Panc1 (cell line): ENCODE data around the gene MDH1.

Experiments
- POLR2AphosphoS5 ChIP-seq: IDR thresholded peaks from 2 replicates; pipeline ENCODE4 v1.6.1; 2012; ENCODE audit warnings: mild to moderate bottlenecking, low read depth, low read length, moderate library complexity
- SIN3A ChIP-seq: IDR thresholded peaks from 2 replicates; pipeline ENCODE4 v1.6.1; 2012; ENCODE audit warnings: low read depth, mild to moderate bottlenecking, low read length, moderate library complexity, borderline replicate concordance; ENCODE audit not compliant: insufficient read depth
- TCF7L2 ChIP-seq: IDR thresholded peaks from 2 replicates; pipeline ENCODE4 v1.6.1; 2011; ENCODE audit warnings: mild to moderate bottlenecking, low read depth, low read length, inconsistent platforms
- TF ChIP-seq, protein P1 (sequence below): fragments of 450-650 bp; IDR thresholded peaks from 2 replicates; pipeline ENCODE4 v1.5.1; 2017; ENCODE audit warnings: mild to moderate bottlenecking
- TF ChIP-seq, protein P2 (sequence below), 2 experiments: IDR thresholded peaks; 2 replicates each; pipeline ENCODE4 v1.6.1; 2011 to 2012; ENCODE audit warnings: low read depth in 2 of 2, control low read depth in 1 of 2, low read length in 1 of 2, mild to moderate bottlenecking in 1 of 2, moderate library complexity in 1 of 2; ENCODE audit not compliant: insufficient read depth in 1 of 2

DNA sequence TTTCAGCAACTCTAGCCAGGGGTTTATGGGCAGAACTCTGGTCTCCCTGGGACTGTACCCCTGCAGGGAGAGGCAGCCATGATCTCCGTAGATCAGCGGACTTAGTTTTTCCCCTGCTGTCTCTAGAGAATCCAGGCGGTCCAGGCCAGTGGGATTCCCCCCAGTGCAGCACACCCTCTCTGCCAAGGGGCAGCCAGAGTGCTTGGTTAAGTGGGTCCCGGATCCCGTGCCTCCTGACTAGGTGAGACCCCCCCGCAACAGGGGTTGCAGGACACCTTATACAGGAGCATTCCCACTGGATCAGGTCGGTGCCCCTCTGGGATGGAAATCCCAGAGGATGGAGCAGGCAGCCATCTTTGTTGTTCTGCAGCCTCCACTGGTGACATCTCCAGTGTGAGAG, 33.5 kb upstream of the MDH1 start:
- TF ChIP-seq, protein P1, sequence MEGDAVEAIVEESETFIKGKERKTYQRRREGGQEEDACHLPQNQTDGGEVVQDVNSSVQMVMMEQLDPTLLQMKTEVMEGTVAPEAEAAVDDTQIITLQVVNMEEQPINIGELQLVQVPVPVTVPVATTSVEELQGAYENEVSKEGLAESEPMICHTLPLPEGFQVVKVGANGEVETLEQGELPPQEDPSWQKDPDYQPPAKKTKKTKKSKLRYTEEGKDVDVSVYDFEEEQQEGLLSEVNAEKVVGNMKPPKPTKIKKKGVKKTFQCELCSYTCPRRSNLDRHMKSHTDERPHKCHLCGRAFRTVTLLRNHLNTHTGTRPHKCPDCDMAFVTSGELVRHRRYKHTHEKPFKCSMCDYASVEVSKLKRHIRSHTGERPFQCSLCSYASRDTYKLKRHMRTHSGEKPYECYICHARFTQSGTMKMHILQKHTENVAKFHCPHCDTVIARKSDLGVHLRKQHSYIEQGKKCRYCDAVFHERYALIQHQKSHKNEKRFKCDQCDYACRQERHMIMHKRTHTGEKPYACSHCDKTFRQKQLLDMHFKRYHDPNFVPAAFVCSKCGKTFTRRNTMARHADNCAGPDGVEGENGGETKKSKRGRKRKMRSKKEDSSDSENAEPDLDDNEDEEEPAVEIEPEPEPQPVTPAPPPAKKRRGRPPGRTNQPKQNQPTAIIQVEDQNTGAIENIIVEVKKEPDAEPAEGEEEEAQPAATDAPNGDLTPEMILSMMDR: no peak
- TF ChIP-seq POLR2AphosphoS5: no peak
- TF ChIP-seq, protein P2, sequence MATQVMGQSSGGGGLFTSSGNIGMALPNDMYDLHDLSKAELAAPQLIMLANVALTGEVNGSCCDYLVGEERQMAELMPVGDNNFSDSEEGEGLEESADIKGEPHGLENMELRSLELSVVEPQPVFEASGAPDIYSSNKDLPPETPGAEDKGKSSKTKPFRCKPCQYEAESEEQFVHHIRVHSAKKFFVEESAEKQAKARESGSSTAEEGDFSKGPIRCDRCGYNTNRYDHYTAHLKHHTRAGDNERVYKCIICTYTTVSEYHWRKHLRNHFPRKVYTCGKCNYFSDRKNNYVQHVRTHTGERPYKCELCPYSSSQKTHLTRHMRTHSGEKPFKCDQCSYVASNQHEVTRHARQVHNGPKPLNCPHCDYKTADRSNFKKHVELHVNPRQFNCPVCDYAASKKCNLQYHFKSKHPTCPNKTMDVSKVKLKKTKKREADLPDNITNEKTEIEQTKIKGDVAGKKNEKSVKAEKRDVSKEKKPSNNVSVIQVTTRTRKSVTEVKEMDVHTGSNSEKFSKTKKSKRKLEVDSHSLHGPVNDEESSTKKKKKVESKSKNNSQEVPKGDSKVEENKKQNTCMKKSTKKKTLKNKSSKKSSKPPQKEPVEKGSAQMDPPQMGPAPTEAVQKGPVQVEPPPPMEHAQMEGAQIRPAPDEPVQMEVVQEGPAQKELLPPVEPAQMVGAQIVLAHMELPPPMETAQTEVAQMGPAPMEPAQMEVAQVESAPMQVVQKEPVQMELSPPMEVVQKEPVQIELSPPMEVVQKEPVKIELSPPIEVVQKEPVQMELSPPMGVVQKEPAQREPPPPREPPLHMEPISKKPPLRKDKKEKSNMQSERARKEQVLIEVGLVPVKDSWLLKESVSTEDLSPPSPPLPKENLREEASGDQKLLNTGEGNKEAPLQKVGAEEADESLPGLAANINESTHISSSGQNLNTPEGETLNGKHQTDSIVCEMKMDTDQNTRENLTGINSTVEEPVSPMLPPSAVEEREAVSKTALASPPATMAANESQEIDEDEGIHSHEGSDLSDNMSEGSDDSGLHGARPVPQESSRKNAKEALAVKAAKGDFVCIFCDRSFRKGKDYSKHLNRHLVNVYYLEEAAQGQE (IDR thresholded peaks at IDR 0.05; ENCODE audit: insufficient read depth in 1 of 2, low read depth in 2 of 2, low read length in 1 of 2): no peak
- no peak for TF ChIP-seq SIN3A
- TF ChIP-seq TCF7L2: no peak
